Lower leg skin (tissue), 3 donors: ENCODE measurements around the gene COX15.

Experiments
- POLR2A ChIP-seq, 2 donors: fragments of 450-650 bp; IDR thresholded peaks; one replicate each; pipeline ENCODE4 v1.6.1; 2016 to 2017; ENCODE audit warnings: antibody characterized with exemption in 2 of 2, mild to moderate bottlenecking in 1 of 2, moderate library complexity in 1 of 2
- TF ChIP-seq, protein P1 (sequence below), 3 donors: fragments of 450-650 bp; IDR thresholded peaks; one replicate each; pipeline ENCODE4 v1.5.1; 2016; ENCODE audit warnings: antibody characterized with exemption in 3 of 3, mild to moderate bottlenecking in 3 of 3, moderate library complexity in 2 of 3

DNA sequence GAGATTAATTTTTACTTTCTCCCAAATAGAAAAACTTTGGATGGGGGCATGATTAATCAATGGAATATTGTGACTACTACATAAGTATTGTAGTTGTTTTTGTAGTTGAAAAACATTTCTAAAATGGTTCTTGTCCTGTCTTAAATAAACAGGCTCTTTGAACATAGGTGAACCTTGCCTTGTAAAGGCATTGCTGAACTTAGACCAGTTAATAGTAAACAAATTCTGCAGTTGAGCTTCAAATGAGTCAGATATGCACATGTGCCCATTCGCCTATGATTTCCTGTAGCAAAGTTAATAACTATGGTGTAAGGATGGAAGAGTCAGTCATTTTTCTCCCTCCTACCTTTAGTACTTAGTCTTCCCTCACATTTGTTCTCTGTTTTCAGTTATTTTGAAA lies 22.7 kb upstream of the COX15 start:
- no peak for TF ChIP-seq POLR2A (IDR thresholded peaks at IDR 0.05)
- TF ChIP-seq, protein P1, sequence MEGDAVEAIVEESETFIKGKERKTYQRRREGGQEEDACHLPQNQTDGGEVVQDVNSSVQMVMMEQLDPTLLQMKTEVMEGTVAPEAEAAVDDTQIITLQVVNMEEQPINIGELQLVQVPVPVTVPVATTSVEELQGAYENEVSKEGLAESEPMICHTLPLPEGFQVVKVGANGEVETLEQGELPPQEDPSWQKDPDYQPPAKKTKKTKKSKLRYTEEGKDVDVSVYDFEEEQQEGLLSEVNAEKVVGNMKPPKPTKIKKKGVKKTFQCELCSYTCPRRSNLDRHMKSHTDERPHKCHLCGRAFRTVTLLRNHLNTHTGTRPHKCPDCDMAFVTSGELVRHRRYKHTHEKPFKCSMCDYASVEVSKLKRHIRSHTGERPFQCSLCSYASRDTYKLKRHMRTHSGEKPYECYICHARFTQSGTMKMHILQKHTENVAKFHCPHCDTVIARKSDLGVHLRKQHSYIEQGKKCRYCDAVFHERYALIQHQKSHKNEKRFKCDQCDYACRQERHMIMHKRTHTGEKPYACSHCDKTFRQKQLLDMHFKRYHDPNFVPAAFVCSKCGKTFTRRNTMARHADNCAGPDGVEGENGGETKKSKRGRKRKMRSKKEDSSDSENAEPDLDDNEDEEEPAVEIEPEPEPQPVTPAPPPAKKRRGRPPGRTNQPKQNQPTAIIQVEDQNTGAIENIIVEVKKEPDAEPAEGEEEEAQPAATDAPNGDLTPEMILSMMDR (IDR thresholded peaks at IDR 0.05) = no peak
